Endothelial cell of umbilical vein (primary cell): ENCODE data around the gene CYP26C1. TPM values are rescaled to one million over a fixed set of nuclear protein-coding genes. Genes with fewer than 3 reads are reported as not detected.
"Not testable (repeated sequence)": the region's sequence is repeated elsewhere in the genome, so short reads cannot be mapped to it uniquely, and the experiment has no call there.

ENCODE experiments used
- BruUV-seq: library from RNA; stranded (reverse); fragments of 400-500 nt; replicated peaks from 2 replicates; lab custom pipeline; 2021; lab: Mats Ljungman, UMichigan
- CTCF ChIA-PET: fragments of 300-600, 350-600 bp; sonication (Branson Sonifier 250); formaldehyde crosslinking; loops from one replicate; lab custom pipeline; 2021; ENCODE audit warnings: antibody characterized with exemption, inconsistent platforms; lab: Charles Lee
- POLR2A ChIA-PET: fragments of 300-600, 350-600 bp; sonication (Branson Sonifier 250); formaldehyde crosslinking; loops from one replicate; lab custom pipeline; 2021; ENCODE audit warnings: antibody characterized with exemption, inconsistent platforms; lab: Charles Lee
- DNase-seq: peaks from one replicate; pipeline ENCODE4 v3.0.0-alpha.2; 2011; ENCODE audit warnings: low read depth, low spot score
- FAIRE-seq: peaks from 2 replicates; lab custom pipeline; 2011; peaks lifted over from hg19 to GRCh38; lab: Jason Lieb, UNC
- H2AFZ ChIP-seq: 2 replicates; pipeline ENCODE4 v1.6.0; 2012; ENCODE audit warnings: low read depth, low read length, control low read depth, inconsistent platforms
- H3K27ac ChIP-seq: 2 replicates; pipeline ENCODE4 v1.5.1; 2011; ENCODE audit warnings: low read depth, mild to moderate bottlenecking, control low read depth, low read length, moderate library complexity; ENCODE audit not compliant: insufficient read depth
- H3K27me3 ChIP-seq, 2 experiments: 2 replicates each; pipeline versions ENCODE4 v1.6.0 to v1.6.1; 2011; ENCODE audit warnings: low read length in 2 of 2, mixed read lengths in 1 of 2; ENCODE audit not compliant: control insufficient read depth in 2 of 2, insufficient read depth in 2 of 2
- H3K36me3 ChIP-seq, 2 experiments: 2 replicates in 1 of 2; 3 replicates in 1 of 2; pipeline ENCODE4 v1.5.1; 2011; ENCODE audit warnings: low read length in 2 of 2, mild to moderate bottlenecking in 1 of 2, moderate library complexity in 1 of 2; ENCODE audit not compliant: control insufficient read depth in 2 of 2, insufficient read depth in 2 of 2; ENCODE audit errors: extremely low read depth in 1 of 2
- H3K4me1 ChIP-seq: 3 replicates; pipeline ENCODE4 v1.5.1; 2011; ENCODE audit warnings: mild to moderate bottlenecking, low read length; ENCODE audit not compliant: control insufficient read depth, insufficient read depth; ENCODE audit errors: extremely low read depth
- H3K4me2 ChIP-seq: 2 replicates; pipeline ENCODE4 v1.6.1; 2011; ENCODE audit warnings: low read length, control low read depth, mixed read lengths; ENCODE audit not compliant: insufficient read depth
- H3K4me3 ChIP-seq, 3 experiments: fragments of 200-600 bp in 1 of 3; sonication (generic), shearing (Covaris generic) in 1 of 3; replicated peaks in 1 of 3; 2 replicates each; pipeline ENCODE4 v1.5.1; 2011 to 2016; ENCODE audit warnings: control low read depth in 3 of 3, low read length in 3 of 3, mild to moderate bottlenecking in 2 of 3, inconsistent platforms in 1 of 3, low read depth in 1 of 3, moderate library complexity in 1 of 3; ENCODE audit not compliant: insufficient read depth in 1 of 3
- H3K79me2 ChIP-seq: 2 replicates; pipeline ENCODE4 v1.6.0; 2012; ENCODE audit warnings: low read length, inconsistent platforms; ENCODE audit not compliant: control insufficient read depth, insufficient read depth
- H3K9ac ChIP-seq: replicated peaks from 2 replicates; pipeline ENCODE3; 2011; ENCODE audit warnings: low read length, control low read depth; ENCODE audit not compliant: insufficient read depth; ENCODE audit errors: extremely low read depth
- H3K9me1 ChIP-seq: replicated peaks from 3 replicates; pipeline ENCODE4 v1.6.0; 2011; ENCODE audit warnings: mild to moderate bottlenecking, low read length; ENCODE audit not compliant: control insufficient read depth, insufficient read depth; ENCODE audit errors: extremely low read depth
- H3K9me3 ChIP-seq: replicated peaks from 2 replicates; pipeline ENCODE4 v1.5.1; 2012; ENCODE audit warnings: low read length, inconsistent platforms; ENCODE audit not compliant: control insufficient read depth, insufficient read depth
- H4K20me1 ChIP-seq: replicated peaks from 2 replicates; pipeline ENCODE3; 2011; ENCODE audit warnings: mild to moderate bottlenecking, low read length; ENCODE audit not compliant: control insufficient read depth, insufficient read depth; ENCODE audit errors: extremely low read depth
- EZH2 ChIP-seq: IDR thresholded peaks from 2 replicates; pipeline ENCODE4 v1.6.1; 2012; ENCODE audit warnings: borderline replicate concordance, low read depth, mild to moderate bottlenecking, moderate library complexity, low read length, inconsistent platforms; ENCODE audit not compliant: severe bottlenecking
- FOS ChIP-seq: IDR thresholded peaks from 2 replicates; pipeline ENCODE4 v1.6.1; 2011; ENCODE audit warnings: mild to moderate bottlenecking, low read length, moderate library complexity, borderline replicate concordance; ENCODE audit not compliant: insufficient read depth
- GATA2 ChIP-seq: IDR thresholded peaks from 2 replicates; pipeline ENCODE4 v1.7.0; 2011; ENCODE audit warnings: low read depth, mild to moderate bottlenecking, moderate library complexity, mixed read lengths, low read length; ENCODE audit not compliant: insufficient read length, insufficient read depth
- JUN ChIP-seq: IDR thresholded peaks from 2 replicates; pipeline ENCODE4 v1.6.1; 2011; ENCODE audit warnings: borderline replicate concordance, low read depth; ENCODE audit not compliant: insufficient read length, insufficient read depth
- MYC ChIP-seq: IDR thresholded peaks from one replicate; pipeline ENCODE4 v1.6.1; 2011; ENCODE audit warnings: mild to moderate bottlenecking, low read depth, low read length
- POLR2A ChIP-seq: IDR thresholded peaks from 2 replicates; pipeline ENCODE4 v1.6.1; 2012; ENCODE audit warnings: low read depth, mild to moderate bottlenecking, control low read depth, low read length
- POLR2AphosphoS5 ChIP-seq: IDR thresholded peaks from 2 replicates; pipeline ENCODE4 v1.6.1; 2012; ENCODE audit warnings: low read depth, mild to moderate bottlenecking, control low read depth, low read length, moderate library complexity; ENCODE audit not compliant: insufficient read depth
- dilution Hi-C: fragments of 300-500 bp; cut with MboI; formaldehyde crosslinking; loops from one replicate; pipeline ENCODE4 v1.15.0; 2019; ENCODE audit warnings: low sequenced_read_pairs; ENCODE audit not compliant: extremely low pct_ligation_motif_present
- intact Hi-C: fragments of 100-400 bp; cut with micrococcal nuclease; formaldehyde crosslinking; loops from one replicate; pipeline ENCODE4 v1.10.0; 2022
- polyA plus RNA-seq, 4 experiments: library from polyadenylated mRNA; depleted of rRNA in 3 of 4; stranded (reverse) in 3 of 4; unstranded in 1 of 4; fragments of >200 nt; gene quantifications; 2 replicates each; pipeline versions ENCODE4 v1.2.1 to v1.2.3, GENCODE V29; 2011 to 2012; ENCODE audit warnings: missing spikeins in 1 of 4
- total RNA-seq: library from RNA; stranded (reverse); gene quantifications from 2 replicates; pipeline ENCODE4 v1.2.3, GENCODE V29; 2021
- TF ChIP-seq, protein P1 (sequence below): IDR thresholded peaks from 2 replicates; pipeline ENCODE4 v1.6.1; 2011; ENCODE audit not compliant: insufficient read depth, insufficient read length
- TF ChIP-seq, protein P2 (sequence below), 2 donors: IDR thresholded peaks; 1 replicate in 1 of 2; 2 replicates in 1 of 2; pipeline ENCODE4 v1.5.1; 2011; ENCODE audit warnings: low read length in 2 of 2, mild to moderate bottlenecking in 2 of 2, moderate library complexity in 2 of 2, control low read depth in 1 of 2, inconsistent platforms in 1 of 2, low read depth in 1 of 2; ENCODE audit not compliant: insufficient read depth in 1 of 2; ENCODE audit errors: extremely low read depth in 1 of 2

The CYP26C1 gene
- total and polyA plus RNA-seq, 2 donors (not counting 3 experiments of a cell fraction or from before 2014, with no cell fraction given) = 0.12 to 3.0 TPM

DNA sequence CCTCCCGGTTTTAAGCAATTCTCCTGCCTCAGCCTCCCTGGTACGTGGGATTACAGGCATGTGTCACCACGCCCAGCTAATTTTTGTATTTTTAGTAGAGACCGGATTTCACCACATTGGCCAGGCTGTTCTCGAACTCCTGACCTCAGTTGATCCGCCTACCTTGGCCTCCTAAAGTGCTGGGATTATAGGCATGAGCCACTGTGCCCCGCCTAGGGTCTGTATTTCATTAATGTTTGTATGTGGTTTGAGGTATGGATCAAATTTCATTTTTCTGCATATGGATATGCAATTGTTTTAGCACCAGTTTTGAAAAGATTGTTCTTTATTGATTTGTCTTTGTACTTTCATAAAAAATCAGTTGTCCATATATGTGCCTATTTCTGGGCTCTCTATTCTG lies 39.1 kb downstream of the CYP26C1 start:
- no peaks in the 10 kb centered on the region for H4K20me1 ChIP-seq
- H3K27ac ChIP-seq = no peak overlapping the region
- FAIRE-seq (no peak), DNase-seq (no peak)
- intact Hi-C loops = no loop called here
- H3K27me3 ChIP-seq = peaks cover 0 to 2% of the 10 kb centered on the region in 2 experiments
- H2AFZ ChIP-seq = no peak overlapping the region
- CTCF ChIA-PET = interaction anchor here (1.0 to 1.5 kb wide), 2 partner anchors 16 to 180 kb away, joined by 3 to 4 read pairs; no protein-coding TSS in a partner anchor
- TF ChIP-seq FOS (no peak), JUN (no peak), EZH2 (no peak), POLR2A (no peak), GATA2 (no peak), MYC (no peak), POLR2AphosphoS5 (no peak)
- TF ChIP-seq, protein P1, sequence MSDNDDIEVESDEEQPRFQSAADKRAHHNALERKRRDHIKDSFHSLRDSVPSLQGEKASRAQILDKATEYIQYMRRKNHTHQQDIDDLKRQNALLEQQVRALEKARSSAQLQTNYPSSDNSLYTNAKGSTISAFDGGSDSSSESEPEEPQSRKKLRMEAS = no peak
- TF ChIP-seq, protein P2, sequence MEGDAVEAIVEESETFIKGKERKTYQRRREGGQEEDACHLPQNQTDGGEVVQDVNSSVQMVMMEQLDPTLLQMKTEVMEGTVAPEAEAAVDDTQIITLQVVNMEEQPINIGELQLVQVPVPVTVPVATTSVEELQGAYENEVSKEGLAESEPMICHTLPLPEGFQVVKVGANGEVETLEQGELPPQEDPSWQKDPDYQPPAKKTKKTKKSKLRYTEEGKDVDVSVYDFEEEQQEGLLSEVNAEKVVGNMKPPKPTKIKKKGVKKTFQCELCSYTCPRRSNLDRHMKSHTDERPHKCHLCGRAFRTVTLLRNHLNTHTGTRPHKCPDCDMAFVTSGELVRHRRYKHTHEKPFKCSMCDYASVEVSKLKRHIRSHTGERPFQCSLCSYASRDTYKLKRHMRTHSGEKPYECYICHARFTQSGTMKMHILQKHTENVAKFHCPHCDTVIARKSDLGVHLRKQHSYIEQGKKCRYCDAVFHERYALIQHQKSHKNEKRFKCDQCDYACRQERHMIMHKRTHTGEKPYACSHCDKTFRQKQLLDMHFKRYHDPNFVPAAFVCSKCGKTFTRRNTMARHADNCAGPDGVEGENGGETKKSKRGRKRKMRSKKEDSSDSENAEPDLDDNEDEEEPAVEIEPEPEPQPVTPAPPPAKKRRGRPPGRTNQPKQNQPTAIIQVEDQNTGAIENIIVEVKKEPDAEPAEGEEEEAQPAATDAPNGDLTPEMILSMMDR (IDR thresholded peaks at IDR 0.05; ENCODE audit: extremely low read depth in 1 of 2, insufficient read depth in 1 of 2, low read depth in 1 of 2, low read length in 2 of 2) = no peak
- H3K9me1 ChIP-seq = no peaks in the 10 kb centered on the region
- no peaks in the 10 kb centered on the region for H3K4me1 ChIP-seq
- no peaks in the 10 kb centered on the region for H3K79me2 ChIP-seq
- H3K9me3 ChIP-seq = no peaks in the 10 kb centered on the region
- dilution Hi-C loops = loop anchor here (25.0 kb wide), 1 partner anchor 188 kb away; no protein-coding TSS in a partner anchor
- no TSS peak for BruUV-seq
- POLR2A ChIA-PET = no interaction called here
- no peaks in the 10 kb centered on the region for H3K36me3 ChIP-seq
- H3K4me2 ChIP-seq = no peak overlapping the region
- no peak overlapping the region for H3K4me3 ChIP-seq
- no peak overlapping the region for H3K9ac ChIP-seq

DNA sequence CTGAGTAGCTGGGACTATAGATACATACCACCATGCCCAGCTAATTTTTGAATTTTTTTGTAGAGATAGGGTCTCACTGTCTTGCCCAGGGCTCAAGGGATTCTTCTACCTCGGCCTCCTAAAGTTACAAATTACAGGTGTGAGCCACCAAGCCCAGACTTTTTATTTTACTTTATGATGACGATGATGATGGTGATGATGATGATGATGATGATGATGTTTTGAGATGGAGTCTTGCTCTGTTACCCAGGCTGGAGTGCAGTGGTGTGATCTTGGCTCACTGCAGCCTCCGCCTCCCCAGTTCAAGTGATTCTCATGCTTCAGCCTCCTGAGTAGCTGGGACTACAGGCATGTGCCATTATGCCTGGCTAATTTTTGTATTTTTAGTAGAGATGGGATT lies 40.5 kb downstream of the CYP26C1 start:
- H3K9me1 ChIP-seq, H3K27ac ChIP-seq, FAIRE-seq, intact Hi-C loops, H3K79me2 ChIP-seq, H3K36me3 ChIP-seq, H3K4me2 ChIP-seq, H3K4me1 ChIP-seq, H3K27me3 ChIP-seq, POLR2A ChIA-PET, H3K9me3 ChIP-seq, H2AFZ ChIP-seq, BruUV-seq, H4K20me1 ChIP-seq, DNase-seq, H3K4me3 ChIP-seq, H3K9ac ChIP-seq: not testable (repeated sequence)
- CTCF ChIA-PET = interaction anchor here (1.1 to 1.3 kb wide), 2 partner anchors 13 to 21 kb away, joined by 4 read pairs; no protein-coding TSS in a partner anchor
- dilution Hi-C loops = loop anchor here (25.0 kb wide), 1 partner anchor 186 kb away; no protein-coding TSS in a partner anchor
